Measurements from ENCODE around the gene MECP2.

DNA sequence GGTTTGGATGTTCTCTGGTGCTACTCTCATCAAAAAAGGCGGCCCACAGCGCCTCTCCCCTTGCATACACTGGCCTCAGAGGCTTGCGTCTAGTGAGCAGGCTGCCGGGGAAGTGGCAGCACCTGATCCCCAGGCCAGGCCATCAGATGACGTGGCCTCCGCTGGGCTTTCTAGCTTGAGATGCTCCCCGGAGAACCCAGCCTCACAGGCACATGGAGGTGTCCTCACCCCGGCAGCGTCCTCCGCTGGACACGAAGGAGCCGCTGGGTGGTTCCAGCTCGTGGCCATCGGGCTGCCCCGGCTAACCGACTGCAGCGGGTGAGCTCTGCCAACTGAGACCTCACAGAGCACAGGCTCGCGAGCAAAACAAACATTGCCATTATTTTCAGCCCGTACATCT is 90.6 kb downstream of the MECP2 start:
- TF ChIP-seq CTCF (IDR thresholded peaks at IDR 0.05) (no peak), POLR2A (IDR thresholded peaks at IDR 0.05) (no peak)

Data from right lobe of liver (tissue), 4 donors.